SK-N-SH (cell line): ENCODE measurements around the gene OVCH2.

Source experiments
- CHD2 ChIP-seq: fragments of 150-350 bp; IDR thresholded peaks from 2 replicates; pipeline ENCODE4 v1.6.1; 2018; ENCODE audit warnings: low read length; ENCODE audit not compliant: partially characterized antibody
- FOSL2 ChIP-seq: IDR thresholded peaks from 2 replicates; pipeline ENCODE4 v1.4.0; 2012; ENCODE audit warnings: low read depth, mild to moderate bottlenecking, moderate library complexity, borderline replicate concordance
- JUND ChIP-seq: IDR thresholded peaks from 2 replicates; pipeline ENCODE4 v1.4.0; 2012
- MEF2A ChIP-seq: IDR thresholded peaks from 2 replicates; pipeline ENCODE4 v1.4.0; 2012; ENCODE audit warnings: low read depth, borderline replicate concordance
- POLR2AphosphoS5 ChIP-seq: IDR thresholded peaks from 2 replicates; pipeline ENCODE4 v1.6.1; 2012; ENCODE audit warnings: low read depth, low read length
- SIN3A ChIP-seq: IDR thresholded peaks from 2 replicates; pipeline ENCODE4 v1.6.1; 2012; ENCODE audit warnings: low read depth, mild to moderate bottlenecking, low read length, moderate library complexity, borderline replicate concordance
- SMC3 ChIP-seq: IDR thresholded peaks from 2 replicates; pipeline ENCODE4 v1.6.1; 2012; ENCODE audit warnings: low read depth, low read length, improper control_type of control experiment
- TEAD4 ChIP-seq: IDR thresholded peaks from 2 replicates; pipeline ENCODE4 v1.4.0; 2012; ENCODE audit warnings: mild to moderate bottlenecking, borderline replicate concordance; ENCODE audit not compliant: insufficient read depth
- YY1 ChIP-seq: IDR thresholded peaks from 2 replicates; pipeline ENCODE4 v1.4.0; 2012; ENCODE audit warnings: low read depth, mild to moderate bottlenecking
- TF ChIP-seq, protein P1 (sequence below): fragments of 200-600 bp; sonication (generic); IDR thresholded peaks from 2 replicates; pipeline ENCODE4 v1.6.1; 2017; ENCODE audit warnings: antibody characterized with exemption, mild to moderate bottlenecking, moderate library complexity
- TF ChIP-seq, protein P2 (sequence below): IDR thresholded peaks from 2 replicates; pipeline ENCODE4 v1.4.0; 2012; ENCODE audit warnings: low read depth
- TF ChIP-seq, protein P3 (sequence below): IDR thresholded peaks from 2 replicates; pipeline ENCODE4 v1.4.0; 2012; ENCODE audit warnings: low read depth, borderline replicate concordance

DNA sequence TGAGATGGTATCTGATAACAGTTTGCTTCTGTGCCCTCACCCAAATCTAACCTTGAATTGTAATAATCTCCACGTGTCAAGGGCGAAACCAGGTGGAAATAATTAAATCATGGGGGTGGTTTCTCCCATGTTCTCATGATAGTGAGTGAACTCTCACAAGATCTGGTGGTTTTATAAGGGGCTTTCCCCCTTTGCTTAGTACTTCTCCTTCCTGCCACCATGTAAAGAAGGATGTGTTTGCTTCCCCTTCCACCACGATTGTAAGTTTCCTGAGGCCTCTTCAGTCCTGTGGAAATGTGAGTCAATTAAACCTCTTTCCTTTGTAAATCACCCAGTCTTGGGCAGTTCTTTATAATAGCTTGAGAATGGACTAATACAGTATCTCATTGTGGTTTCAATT, 8.5 kb upstream of the OVCH2 start:
- TF ChIP-seq, protein P1, sequence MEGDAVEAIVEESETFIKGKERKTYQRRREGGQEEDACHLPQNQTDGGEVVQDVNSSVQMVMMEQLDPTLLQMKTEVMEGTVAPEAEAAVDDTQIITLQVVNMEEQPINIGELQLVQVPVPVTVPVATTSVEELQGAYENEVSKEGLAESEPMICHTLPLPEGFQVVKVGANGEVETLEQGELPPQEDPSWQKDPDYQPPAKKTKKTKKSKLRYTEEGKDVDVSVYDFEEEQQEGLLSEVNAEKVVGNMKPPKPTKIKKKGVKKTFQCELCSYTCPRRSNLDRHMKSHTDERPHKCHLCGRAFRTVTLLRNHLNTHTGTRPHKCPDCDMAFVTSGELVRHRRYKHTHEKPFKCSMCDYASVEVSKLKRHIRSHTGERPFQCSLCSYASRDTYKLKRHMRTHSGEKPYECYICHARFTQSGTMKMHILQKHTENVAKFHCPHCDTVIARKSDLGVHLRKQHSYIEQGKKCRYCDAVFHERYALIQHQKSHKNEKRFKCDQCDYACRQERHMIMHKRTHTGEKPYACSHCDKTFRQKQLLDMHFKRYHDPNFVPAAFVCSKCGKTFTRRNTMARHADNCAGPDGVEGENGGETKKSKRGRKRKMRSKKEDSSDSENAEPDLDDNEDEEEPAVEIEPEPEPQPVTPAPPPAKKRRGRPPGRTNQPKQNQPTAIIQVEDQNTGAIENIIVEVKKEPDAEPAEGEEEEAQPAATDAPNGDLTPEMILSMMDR, result no peak
- TF ChIP-seq SMC3, result no peak
- TF ChIP-seq JUND, result no peak
- TF ChIP-seq, protein P2, sequence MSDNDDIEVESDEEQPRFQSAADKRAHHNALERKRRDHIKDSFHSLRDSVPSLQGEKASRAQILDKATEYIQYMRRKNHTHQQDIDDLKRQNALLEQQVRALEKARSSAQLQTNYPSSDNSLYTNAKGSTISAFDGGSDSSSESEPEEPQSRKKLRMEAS, result no peak
- TF ChIP-seq POLR2AphosphoS5, result no peak
- TF ChIP-seq, protein P3, sequence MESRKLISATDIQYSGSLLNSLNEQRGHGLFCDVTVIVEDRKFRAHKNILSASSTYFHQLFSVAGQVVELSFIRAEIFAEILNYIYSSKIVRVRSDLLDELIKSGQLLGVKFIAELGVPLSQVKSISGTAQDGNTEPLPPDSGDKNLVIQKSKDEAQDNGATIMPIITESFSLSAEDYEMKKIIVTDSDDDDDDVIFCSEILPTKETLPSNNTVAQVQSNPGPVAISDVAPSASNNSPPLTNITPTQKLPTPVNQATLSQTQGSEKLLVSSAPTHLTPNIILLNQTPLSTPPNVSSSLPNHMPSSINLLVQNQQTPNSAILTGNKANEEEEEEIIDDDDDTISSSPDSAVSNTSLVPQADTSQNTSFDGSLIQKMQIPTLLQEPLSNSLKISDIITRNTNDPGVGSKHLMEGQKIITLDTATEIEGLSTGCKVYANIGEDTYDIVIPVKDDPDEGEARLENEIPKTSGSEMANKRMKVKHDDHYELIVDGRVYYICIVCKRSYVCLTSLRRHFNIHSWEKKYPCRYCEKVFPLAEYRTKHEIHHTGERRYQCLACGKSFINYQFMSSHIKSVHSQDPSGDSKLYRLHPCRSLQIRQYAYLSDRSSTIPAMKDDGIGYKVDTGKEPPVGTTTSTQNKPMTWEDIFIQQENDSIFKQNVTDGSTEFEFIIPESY, result no peak
- TF ChIP-seq FOSL2, result no peak
- no peak for TF ChIP-seq TEAD4
- TF ChIP-seq CHD2, result no peak
- no peak for TF ChIP-seq YY1
- TF ChIP-seq MEF2A, result no peak
- TF ChIP-seq SIN3A, result no peak
